H1 (cell line): Measurements from ENCODE around the gene PPP1R14B. TPM values are rescaled to one million over a fixed set of nuclear protein-coding genes. Genes with fewer than 3 reads are reported as not detected.

Source experiments
- BRCA1 ChIP-seq: IDR thresholded peaks from 2 replicates; pipeline ENCODE4 v1.6.1; 2012; ENCODE audit warnings: low read depth, low read length, improper control_type of control experiment
- CBX5 ChIP-seq: fragments of 300-800, 300-1000 bp; sonication (generic); IDR thresholded peaks from 2 replicates; pipeline ENCODE4 v1.7.1; 2016; ENCODE audit warnings: antibody characterized with exemption, low read length, low read depth
- CTBP2 ChIP-seq: IDR thresholded peaks from 2 replicates; pipeline ENCODE4 v1.7.0; 2011; ENCODE audit warnings: borderline replicate concordance, mild to moderate bottlenecking, moderate library complexity, mixed read lengths, low read length; ENCODE audit not compliant: insufficient read depth, insufficient read length
- CTCF ChIP-seq, 3 experiments: IDR thresholded peaks; 1 replicate in 2 of 3; 2 replicates in 1 of 3; pipeline versions ENCODE4 v1.5.1 to v1.6.1; 2011; ENCODE audit warnings: low read length in 3 of 3, mild to moderate bottlenecking in 3 of 3, inconsistent platforms in 2 of 3, low read depth in 1 of 3, moderate library complexity in 1 of 3; ENCODE audit not compliant: insufficient read depth in 1 of 3; ENCODE audit errors: control extremely low read depth in 1 of 3
- HDAC2 ChIP-seq, 2 experiments: fragments of 300-600 bp in 1 of 2; sonication (generic) in 1 of 2; IDR thresholded peaks; 2 replicates each; pipeline ENCODE4 v1.6.1; 2011 to 2012; ENCODE audit warnings: low read depth in 2 of 2, low read length in 2 of 2, mild to moderate bottlenecking in 2 of 2, moderate library complexity in 2 of 2, borderline replicate concordance in 1 of 2, inconsistent platforms in 1 of 2
- HDAC6 ChIP-seq: IDR thresholded peaks from one replicate; pipeline ENCODE4 v1.7.1; 2012; ENCODE audit warnings: low read depth, mild to moderate bottlenecking, inconsistent platforms, low read length, moderate library complexity
- MAFK ChIP-seq: IDR thresholded peaks from 2 replicates; pipeline ENCODE4 v1.6.1; 2012; ENCODE audit warnings: low read depth, mild to moderate bottlenecking, improper control_type of control experiment, low read length
- RFX5 ChIP-seq: IDR thresholded peaks from 2 replicates; pipeline ENCODE4 v1.6.1; 2011; ENCODE audit warnings: low read depth, low read length, improper control_type of control experiment, borderline replicate concordance
- SAP30 ChIP-seq: fragments of 300-600 bp; sonication (generic); IDR thresholded peaks from 2 replicates; pipeline ENCODE4 v1.7.1; 2012; ENCODE audit warnings: low read length, moderate library complexity, mild to moderate bottlenecking, inconsistent platforms; ENCODE audit not compliant: insufficient read depth, insufficient replicate concordance
- TCF12 ChIP-seq: IDR thresholded peaks from 2 replicates; pipeline ENCODE4 v1.6.1; 2011; ENCODE audit warnings: low read depth, mild to moderate bottlenecking, low read length
- polyA plus RNA-seq, 7 experiments: library from polyadenylated mRNA; depleted of rRNA in 3 of 7; stranded (reverse) in 5 of 7; unstranded in 2 of 7; fragments of >200 nt in 5 of 7; fragments of 200-250 nt in 2 of 7; gene quantifications; 1 replicate in 5 of 7; 2 replicates in 1 of 7; 4 replicates in 1 of 7; pipeline versions ENCODE4 v1.2.1 to v1.2.3, GENCODE V29; 2011 to 2013; ENCODE audit warnings: missing spikeins in 2 of 7, mixed read lengths in 2 of 7
- total RNA-seq: library from RNA; stranded (reverse); fragmentation: NEBNext Ultra II Directional; extraction: Animal tissue kit (Norgen Biotek cat#: 25700); gene quantifications from 2 replicates; pipeline ENCODE4 v1.2.1, GENCODE V29; 2021

Gene PPP1R14B
- total and polyA plus RNA-seq, 2 of the 8 experiments (the other 6 are each of a cell fraction or from before 2014, with no cell fraction given): 265 to 419 TPM

GRCh38 chr11:64262271-64263002 is 15.7 kb upstream of the PPP1R14B start (continued):
- no peak for TF ChIP-seq CTCF (IDR thresholded peaks at IDR 0.05; ENCODE audit: control extremely low read depth in 1 of 3, insufficient read depth in 1 of 3, low read depth in 1 of 3, low read length in 3 of 3)
- TF ChIP-seq CBX5: no peak
- TF ChIP-seq BRCA1: no peak
- no peak for TF ChIP-seq SAP30
- no peak for TF ChIP-seq HDAC6
- TF ChIP-seq TCF12: no peak
- TF ChIP-seq RFX5: no peak
- TF ChIP-seq CTBP2: no peak
- TF ChIP-seq HDAC2 (IDR thresholded peaks at IDR 0.05; ENCODE audit: borderline replicate concordance in 1 of 2, low read depth in 2 of 2, low read length in 2 of 2): no peak
- no peak for TF ChIP-seq MAFK
